DMS153 treated with DMSO at 0.1 percent for 48 hours (cell line): Measurements from ENCODE around the gene DDX55.
"Not testable (repeated sequence)": the region's sequence is repeated elsewhere in the genome, so short reads cannot be mapped to it uniquely, and the experiment has no call there.

Experiments used
- DNase-seq: peaks from one replicate; lab custom pipeline; 2025; ENCODE audit not compliant: unreplicated experiment; lab: John Stamatoyannopoulos, UW

DDX55 gene

DNA sequence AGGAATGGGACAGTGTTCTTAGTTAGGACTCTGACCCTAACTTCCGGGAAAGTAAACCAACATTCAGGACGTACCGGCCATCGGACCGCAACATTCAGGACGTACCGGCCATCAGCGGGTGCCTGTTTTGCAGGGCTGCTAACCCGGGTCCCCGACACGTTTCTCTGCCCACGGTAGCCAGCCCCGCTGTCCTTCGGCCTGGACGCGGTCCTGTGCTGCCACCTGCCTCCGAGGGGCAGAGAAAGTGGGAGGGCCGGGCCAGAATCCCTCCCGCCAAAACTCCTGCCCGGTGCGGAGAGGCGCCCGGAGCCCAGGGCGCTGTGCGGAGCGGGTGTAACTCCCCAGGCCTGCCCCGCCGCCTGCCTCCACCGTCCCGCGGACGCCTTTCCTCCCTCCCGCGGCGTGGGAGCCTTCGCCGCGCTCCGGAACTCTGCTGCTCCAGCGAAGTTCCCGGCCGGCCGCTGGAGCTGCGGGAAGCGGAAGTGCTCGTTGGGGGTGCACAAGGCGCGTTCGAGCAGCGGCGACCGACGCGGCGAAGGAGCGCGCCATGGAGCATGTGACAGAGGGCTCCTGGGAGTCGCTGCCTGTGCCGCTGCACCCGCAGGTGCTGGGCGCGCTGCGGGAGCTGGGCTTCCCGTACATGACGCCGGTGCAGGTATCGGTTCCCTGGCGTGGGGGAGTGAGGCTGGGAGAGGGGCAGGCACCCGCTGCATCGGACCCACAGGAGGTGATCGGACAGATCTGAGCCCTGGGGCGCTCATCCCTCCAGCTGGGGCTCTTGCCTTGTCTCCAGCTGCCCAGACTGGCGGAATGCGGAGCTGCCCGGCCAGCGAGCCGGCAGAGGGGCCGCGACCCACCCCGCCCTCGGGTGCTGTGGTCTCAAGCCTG lies at the start of gene DDX55:
DDX55 (plus strand) TSS at position 498 of the 888 bp plus-strand sequence; CDS start at position 548, 50 bp downstream.
- DNase-seq, result peak; percentile 84

GRCh38 chr12:123554136-123554535 lies 47.8 kb upstream of the DDX55 start:
- not testable (repeated sequence) for DNase-seq

- DNase-seq, result not testable (repeated sequence)
Observed at GRCh38 chr12:123554843-123555242, 47.1 kb upstream of the DDX55 start.

- DNase-seq, result not testable (repeated sequence)
Observed at GRCh38 chr12:123558487-123558886, 43.4 kb upstream of the DDX55 start.

DNA sequence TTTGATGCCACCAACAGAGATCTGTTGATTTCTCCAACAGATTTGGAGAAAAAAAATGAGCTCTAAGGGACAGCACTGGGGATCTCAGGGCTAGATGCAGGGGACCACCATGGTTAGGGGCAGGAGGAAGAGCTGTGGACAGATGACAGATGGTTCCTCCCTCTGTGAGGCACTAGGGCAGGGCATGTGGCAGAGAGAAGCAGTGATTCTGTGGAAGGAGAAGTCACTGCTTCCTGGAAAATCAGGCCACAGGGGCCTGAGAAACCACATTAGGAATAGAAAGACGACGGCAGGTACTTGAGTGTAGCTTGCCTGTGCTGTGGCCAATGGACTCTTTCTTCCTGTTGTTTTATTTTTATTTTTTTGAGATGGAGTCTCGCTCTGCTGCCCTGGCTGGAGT lies 42.4 kb upstream of the DDX55 start:
- DNase-seq, result no peak

GRCh38 chr12:123571343-123571813 lies 30.5 kb upstream of the DDX55 start:
- no peak for DNase-seq

- no peak for DNase-seq
Observed at GRCh38 chr12:123572391-123572790, 29.5 kb upstream of the DDX55 start.

DNA sequence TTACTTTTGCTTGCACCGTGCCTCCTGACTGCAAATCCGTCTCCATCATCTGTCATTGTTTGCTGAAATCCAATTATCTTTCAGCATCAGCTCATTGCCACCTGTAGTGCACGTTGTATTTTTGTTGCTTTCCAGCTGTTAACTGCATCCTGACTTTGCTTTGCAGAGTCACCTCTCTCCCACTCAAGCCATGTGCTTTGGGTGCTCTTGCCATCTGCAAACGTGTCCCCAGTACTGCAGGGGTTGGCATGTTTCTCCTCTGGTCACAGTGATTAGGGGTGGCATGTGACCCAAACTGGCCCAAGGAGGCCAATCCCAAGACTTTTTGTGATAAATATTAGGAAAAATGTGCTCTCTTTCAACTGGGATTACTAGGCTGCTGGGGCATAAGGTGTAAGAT lies 28.0 kb upstream of the DDX55 start:
- no peak for DNase-seq

- no peak for DNase-seq
Observed at GRCh38 chr12:123576611-123577010, 25.3 kb upstream of the DDX55 start.

- no peak for DNase-seq
Observed at GRCh38 chr12:123578243-123578642, 23.7 kb upstream of the DDX55 start.

DNA sequence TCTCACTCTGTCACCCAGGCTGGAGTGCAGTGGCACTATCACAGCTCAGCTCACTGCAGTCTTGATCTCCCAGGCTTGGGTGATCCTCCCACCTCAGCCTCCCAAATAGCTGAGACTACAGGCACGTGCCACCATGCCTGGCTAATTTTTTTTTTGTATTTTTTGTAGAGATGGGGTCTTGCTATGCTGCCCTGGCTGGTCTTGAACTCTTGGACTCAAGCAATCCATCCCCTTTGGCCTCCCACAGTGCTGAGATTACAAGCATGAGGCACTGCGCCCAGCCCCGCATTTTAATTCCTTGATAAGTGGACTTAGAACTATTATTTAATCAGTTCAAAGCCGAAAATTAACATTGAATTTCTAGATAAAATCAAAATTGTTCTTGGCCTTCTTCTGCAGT lies 23.1 kb upstream of the DDX55 start:
- not testable (repeated sequence) for DNase-seq

- DNase-seq, result no peak
Observed at GRCh38 chr12:123580772-123581171, 21.1 kb upstream of the DDX55 start.

GRCh38 chr12:123591702-123592481 lies 10.0 kb upstream of the DDX55 start:
- no peak for DNase-seq

GRCh38 chr12:123595729-123596128 lies 6.2 kb upstream of the DDX55 start:
- DNase-seq, result no peak

DNA sequence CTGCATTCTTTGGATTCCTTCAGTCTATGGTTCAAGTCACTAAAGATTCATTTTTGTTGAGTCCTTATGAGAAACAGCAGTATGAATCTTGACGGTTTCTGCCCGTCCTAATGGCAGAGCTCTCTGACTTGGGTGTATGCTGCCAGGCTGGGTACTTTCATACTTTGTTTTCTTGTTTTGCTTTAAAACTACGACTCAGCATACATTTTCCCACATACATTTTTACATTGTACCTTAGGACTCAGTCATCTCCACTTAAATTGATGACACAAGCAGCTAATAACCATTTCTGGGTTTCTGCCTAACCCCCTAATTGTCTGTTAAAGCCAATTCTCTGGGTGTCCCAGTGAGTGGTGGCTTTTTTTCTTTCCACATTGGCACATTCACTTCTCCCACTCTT lies 4.8 kb upstream of the DDX55 start:
- DNase-seq, result no peak

- DNase-seq, result no peak
Observed at GRCh38 chr12:123598522-123598921, 3.4 kb upstream of the DDX55 start.

- no peak for DNase-seq
Observed at GRCh38 chr12:123599310-123599709, 2.6 kb upstream of the DDX55 start.

DNA sequence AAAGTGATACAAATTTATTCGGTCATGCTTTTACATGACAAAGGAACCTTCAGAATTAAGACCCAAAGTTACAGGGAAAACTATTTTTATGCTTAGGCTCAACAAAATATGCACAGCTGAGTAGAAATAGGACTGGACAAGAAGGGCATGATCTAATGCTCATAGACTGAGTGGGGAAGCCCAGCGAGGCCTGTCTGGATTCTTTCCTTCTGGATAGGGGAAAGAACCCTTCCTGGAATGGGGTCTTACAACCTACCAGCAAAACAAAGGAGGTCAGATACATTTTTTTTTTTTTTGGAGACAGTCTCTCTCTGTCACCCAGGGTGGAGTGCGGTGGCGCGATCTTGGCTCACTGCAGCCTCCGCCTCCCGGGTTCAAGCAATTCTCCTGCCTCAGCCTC lies 2.2 kb upstream of the DDX55 start:
- no peak for DNase-seq

DNA sequence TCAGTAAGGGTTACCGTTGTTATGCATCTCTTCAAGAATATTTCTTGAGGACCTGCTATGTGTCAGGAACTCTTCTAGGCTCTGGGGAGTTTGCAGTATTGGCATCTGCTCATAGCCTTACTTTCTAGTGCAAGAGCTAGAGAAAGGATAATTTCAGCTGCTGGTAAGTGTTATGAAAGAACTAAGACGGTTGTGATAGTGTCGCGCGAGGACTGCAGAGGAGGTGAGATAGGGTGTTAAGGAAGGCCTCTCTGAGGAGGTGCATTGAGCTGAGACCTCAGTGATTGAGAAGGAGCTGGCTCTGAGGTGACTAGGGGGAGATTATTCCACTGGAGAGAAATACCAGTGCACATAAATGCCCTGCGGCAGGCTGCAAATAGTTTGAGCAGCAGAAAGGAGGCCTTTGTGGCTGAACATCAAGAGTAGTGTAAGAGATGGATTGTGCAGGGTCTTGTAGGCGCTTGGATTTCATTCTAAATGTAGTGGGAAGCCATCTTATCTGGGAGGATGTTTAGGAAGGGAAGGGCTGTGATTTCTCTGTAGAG lies 824 bp downstream of the DDX55 start:
- no peak for DNase-seq

DNA sequence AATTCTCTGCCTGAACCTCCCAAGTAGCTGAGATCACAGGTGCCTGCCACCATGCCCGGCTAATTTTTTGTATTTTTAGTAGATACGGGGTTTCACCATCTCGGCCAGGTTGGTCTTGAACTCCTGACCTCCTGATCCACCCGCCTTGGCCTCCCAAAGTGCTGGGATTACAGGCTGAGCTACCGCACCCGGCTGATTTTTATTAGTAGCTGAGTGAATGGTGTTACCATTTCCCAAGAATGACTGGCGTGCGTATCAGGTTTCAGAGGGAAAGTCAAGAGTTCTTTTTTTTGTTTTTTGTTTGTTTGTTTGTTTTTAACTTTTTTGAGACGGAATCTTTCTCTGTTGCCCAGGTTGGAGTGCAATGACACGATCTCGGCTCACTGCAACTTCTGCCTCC lies 1.6 kb downstream of the DDX55 start:
- not testable (repeated sequence) for DNase-seq

DNA sequence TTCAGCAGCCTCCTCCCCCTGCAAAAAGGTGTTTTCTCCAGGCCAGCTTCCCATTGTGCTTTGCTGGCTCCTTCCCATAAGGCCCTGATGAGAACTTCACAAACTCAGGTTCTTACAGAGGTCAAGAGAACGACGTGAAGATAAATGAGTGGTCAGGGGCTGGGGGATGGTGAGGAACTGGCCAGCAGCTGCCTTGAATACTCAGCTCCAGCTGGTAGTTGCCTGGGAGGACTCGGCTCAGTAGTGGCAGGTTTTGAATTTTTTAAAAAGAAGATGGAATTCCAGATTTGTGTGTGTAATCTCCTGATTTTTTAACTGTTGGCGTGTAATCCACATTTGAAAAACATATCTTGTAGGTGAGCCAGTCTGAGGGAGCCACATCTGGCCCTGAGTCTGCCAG lies 5.9 kb downstream of the DDX55 start:
- no peak for DNase-seq

- no peak for DNase-seq
Observed at GRCh38 chr12:123608182-123608581, 6.3 kb downstream of the DDX55 start.
